ENCODE measurements around the gene UBE2G1.

Gene UBE2G1

GRCh38 chr17:4307179-4307930, 59.1 kb downstream of the UBE2G1 start:
- H2AFZ ChIP-seq (ENCODE audit: low read length), result no peak overlapping the region
- no peak for TF ChIP-seq CTCF (IDR thresholded peaks at IDR 0.05; ENCODE audit: low read length)
- TF ChIP-seq EZH2phosphoT487 (IDR thresholded peaks at IDR 0.05; ENCODE audit: low read length), result no peak
- no peak for TF ChIP-seq EZH2 (optimal IDR thresholded peaks at IDR 0.05; ENCODE audit: low read depth, low read length)
- no peaks in the 10 kb centered on the region for H3K9me2 ChIP-seq (replicated peaks; ENCODE audit: insufficient read depth, low read length)
- no peak overlapping the region for H3K4me2 ChIP-seq (ENCODE audit: low read depth, low read length)
- peaks cover 3% of the 10 kb centered on the region; the same call in 1 of the 2 replicates for H3K36me3 ChIP-seq (replicated peaks; ENCODE audit: insufficient read depth, low read length)
- no peak overlapping the region for H3K9ac ChIP-seq (ENCODE audit: low read length)
- H3K79me2 ChIP-seq (ENCODE audit: low read length), result peaks cover 96% of the 10 kb centered on the region
- H3K27ac ChIP-seq (ENCODE audit: low read length), result no peak overlapping the region
- 0 out of 2 replicates have a peak, but pooled peaks cover 3% of the 10 kb centered on the region for H3K4me1 ChIP-seq (ENCODE audit: low read length)
- no peaks in the 10 kb centered on the region for H3K9me3 ChIP-seq (replicated peaks; ENCODE audit: insufficient read depth, low read length)
- peaks cover 51% of the 10 kb centered on the region for H4K20me1 ChIP-seq (ENCODE audit: insufficient read depth, low read length)
- DNase-seq, result no peak
- H3F3A ChIP-seq (ENCODE audit: insufficient read depth, low read length), result 0 out of 2 replicates have a peak, but pooled peaks cover 2% of the 10 kb centered on the region
- H3K4me3 ChIP-seq (ENCODE audit: low read length), result no peak overlapping the region
- H3K27me3 ChIP-seq (replicated peaks; ENCODE audit: insufficient read depth, low read length), result no peaks in the 10 kb centered on the region

GRCh38 chr17:4305224-4305623, 61.3 kb downstream of the UBE2G1 start:
- H2AFZ ChIP-seq (ENCODE audit: low read length), result no peak overlapping the region
- H3K9ac ChIP-seq (ENCODE audit: low read length), result no peak overlapping the region
- no peaks in the 10 kb centered on the region for H3K9me3 ChIP-seq (replicated peaks; ENCODE audit: insufficient read depth, low read length)
- H3K4me2 ChIP-seq (ENCODE audit: low read depth, low read length), result no peak overlapping the region
- H4K20me1 ChIP-seq (ENCODE audit: insufficient read depth, low read length), result peaks cover 40% of the 10 kb centered on the region
- H3K79me2 ChIP-seq (ENCODE audit: low read length), result peaks cover 94% of the 10 kb centered on the region
- no peak for DNase-seq
- H3K4me3 ChIP-seq (ENCODE audit: low read length), result no peak overlapping the region
- no peaks in the 10 kb centered on the region for H3K9me2 ChIP-seq (replicated peaks; ENCODE audit: insufficient read depth, low read length)
- no peak for TF ChIP-seq CTCF (IDR thresholded peaks at IDR 0.05; ENCODE audit: low read length)
- TF ChIP-seq EZH2 (optimal IDR thresholded peaks at IDR 0.05; ENCODE audit: low read depth, low read length), result no peak
- no peak for TF ChIP-seq EZH2phosphoT487 (IDR thresholded peaks at IDR 0.05; ENCODE audit: low read length)
- H3K27me3 ChIP-seq (replicated peaks; ENCODE audit: insufficient read depth, low read length), result no peaks in the 10 kb centered on the region
- H3K27ac ChIP-seq (ENCODE audit: low read length), result no peak overlapping the region
- H3K4me1 ChIP-seq (ENCODE audit: low read length), result 0 out of 2 replicates have a peak, but pooled peaks cover 3% of the 10 kb centered on the region
- H3F3A ChIP-seq (ENCODE audit: insufficient read depth, low read length), result 0 out of 2 replicates have a peak, but pooled peaks cover 2% of the 10 kb centered on the region
- H3K36me3 ChIP-seq (replicated peaks; ENCODE audit: insufficient read depth, low read length), result peaks cover 9% of the 10 kb centered on the region; the same call in 1 of the 2 replicates

- Histone ChIP-seq H3K27me3 (replicated peaks; ENCODE audit: insufficient read depth, low read length) (no peaks in the 10 kb centered on the region), H3K9me2 (replicated peaks; ENCODE audit: insufficient read depth, low read length) (no peaks in the 10 kb centered on the region), H3K79me2 (ENCODE audit: low read length) (peaks cover 94% of the 10 kb centered on the region), H3K36me3 (replicated peaks; ENCODE audit: insufficient read depth, low read length) (peaks cover 9% of the 10 kb centered on the region; the same call in 1 of the 2 replicates), H3K4me2 (ENCODE audit: low read depth, low read length) (no peak overlapping the region), H3K4me3 (ENCODE audit: low read length) (no peak overlapping the region), H2AFZ (ENCODE audit: low read length) (no peak overlapping the region), H3F3A (ENCODE audit: insufficient read depth, low read length) (0 out of 2 replicates have a peak, but pooled peaks cover 2% of the 10 kb centered on the region), H3K27ac (ENCODE audit: low read length) (no peak overlapping the region), H3K4me1 (ENCODE audit: low read length) (no peaks in the 10 kb centered on the region), H3K9me3 (replicated peaks; ENCODE audit: insufficient read depth, low read length) (no peaks in the 10 kb centered on the region), H4K20me1 (ENCODE audit: insufficient read depth, low read length) (peaks cover 32% of the 10 kb centered on the region), H3K9ac (ENCODE audit: low read length) (no peak overlapping the region)
- TF ChIP-seq CTCF (IDR thresholded peaks at IDR 0.05; ENCODE audit: low read length), result peak; percentile 68
- TF ChIP-seq EZH2phosphoT487 (IDR thresholded peaks at IDR 0.05; ENCODE audit: low read length), result no peak
- DNase-seq, result peak; percentile 51
These were observed 62.0 kb downstream of the UBE2G1 start for GRCh38 chr17:4304417-4305027.

Measured in MM.1S (cell line).